Endometrial microvascular endothelial cells (primary cell): ENCODE measurements around the gene RPEL1. TPM values are rescaled to one million over a fixed set of nuclear protein-coding genes. Genes with fewer than 3 reads are reported as not detected.
"Not testable (repeated sequence)": the region's sequence is repeated elsewhere in the genome, so short reads cannot be mapped to it uniquely, and the experiment has no call there.

Source experiments
- in situ Hi-C: cut with HindIII; loops from 2 replicates; pipeline ENCODE4 v1.10.0; 2017; ENCODE audit warnings: low sequenced_read_pairs, low pct_unique_long_range_greater_than_20kb; ENCODE audit errors: inconsistent ontology term
- total RNA-seq: library from RNA; depleted of rRNA; stranded (reverse); fragments of >200 nt; gene quantifications from one replicate; pipeline ENCODE4 v1.2.3, GENCODE V29; 2015; ENCODE audit errors: inconsistent ontology term

The RPEL1 gene
- 0.09 TPM for total RNA-seq

GRCh38 chr10:103245587-103245986 is at the start of gene RPEL1:
Gene RPEL1, plus strand, starts transcription at chr10:103245887. Its CDS starts 110 bp downstream, at chr10:103245997.
- in situ Hi-C loops = not testable (repeated sequence)

DNA sequence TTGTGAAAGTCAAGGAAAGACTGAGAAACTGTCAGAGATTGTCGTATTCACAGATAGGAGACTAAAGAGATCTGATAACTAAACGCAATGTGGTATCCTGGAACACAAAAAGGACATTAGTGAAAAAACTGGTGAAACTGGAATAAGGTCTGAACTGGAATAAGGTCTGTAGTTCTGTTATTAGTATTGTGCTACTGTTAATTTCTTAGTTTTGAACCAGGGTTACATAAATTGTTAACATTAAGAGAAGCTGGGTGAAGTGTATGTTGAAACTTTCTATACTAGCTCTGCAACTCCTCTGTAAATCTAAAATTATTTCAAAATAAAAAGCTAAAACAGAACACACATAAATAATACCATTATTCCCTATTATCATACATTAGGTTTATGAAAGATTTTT is 49.2 kb upstream of the RPEL1 start:
- in situ Hi-C loops = no loop called here

DNA sequence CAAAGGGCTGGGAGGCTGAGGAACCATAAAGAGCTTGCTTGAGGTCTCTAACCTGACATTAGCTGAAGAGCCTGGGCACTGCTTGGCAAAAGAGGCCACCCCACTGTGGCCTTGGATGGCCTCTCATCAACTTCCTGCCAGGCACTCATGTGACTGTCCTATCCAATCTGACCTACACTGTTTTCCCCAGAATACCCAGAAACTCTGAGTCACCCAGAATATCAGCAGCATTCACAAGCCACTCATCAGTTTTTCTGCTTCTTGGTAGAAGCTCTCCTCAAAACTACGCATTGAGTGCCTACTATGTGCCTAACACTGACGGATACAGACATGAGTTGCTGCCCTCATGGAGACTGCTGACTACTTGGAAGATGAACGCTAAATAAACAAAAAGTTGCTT is 48.5 kb upstream of the RPEL1 start:
- in situ Hi-C loops = no loop called here

DNA sequence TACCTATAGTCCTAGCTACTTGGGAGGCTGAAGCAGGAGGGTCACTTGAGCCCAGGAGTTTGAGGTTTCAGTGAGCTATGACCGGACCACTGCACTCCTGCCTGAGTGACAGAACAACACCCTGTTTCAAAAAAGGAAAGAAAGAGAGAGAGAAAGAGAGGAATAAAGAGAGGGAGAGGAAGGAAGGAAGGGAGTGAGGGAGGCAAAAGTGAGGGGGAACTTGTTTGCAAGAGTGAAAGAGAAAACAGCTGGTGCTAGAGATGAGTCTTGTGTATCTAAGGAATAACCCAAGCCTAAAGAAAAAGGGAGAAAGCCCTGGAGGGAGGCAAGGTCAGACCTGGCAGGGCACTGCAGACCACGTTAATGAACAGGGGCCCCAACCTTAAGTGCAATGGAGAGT is 47.8 kb upstream of the RPEL1 start:
- in situ Hi-C loops = no loop called here

GRCh38 chr10:103198648-103199047 is 47.0 kb upstream of the RPEL1 start:
- in situ Hi-C loops = no loop called here

GRCh38 chr10:103199488-103199887 is 46.2 kb upstream of the RPEL1 start:
- in situ Hi-C loops = no loop called here

- in situ Hi-C loops = no loop called here
These were observed 43.4 kb upstream of the RPEL1 start for GRCh38 chr10:103202319-103202718.

DNA sequence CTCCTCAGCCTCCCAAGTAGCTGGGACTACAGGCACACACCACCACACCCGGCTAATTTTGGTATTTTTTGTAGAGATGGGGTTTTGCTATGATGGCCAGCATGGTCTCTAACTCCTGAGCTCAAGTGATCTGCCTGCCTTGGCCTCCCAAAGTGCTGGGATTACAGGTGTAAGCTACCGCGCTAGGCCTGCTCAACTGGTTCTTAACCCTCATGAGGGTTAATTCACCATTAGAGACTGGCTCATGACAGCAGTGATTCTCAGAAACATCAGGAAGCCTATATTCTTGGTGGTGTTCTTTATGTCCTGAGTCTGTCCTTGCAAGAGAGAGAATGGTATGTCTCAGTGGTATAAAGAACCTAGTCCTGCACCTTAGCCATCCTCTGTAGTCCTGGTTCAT is 42.2 kb upstream of the RPEL1 start:
- in situ Hi-C loops = no loop called here

- in situ Hi-C loops = no loop called here
These were observed 41.1 kb upstream of the RPEL1 start for GRCh38 chr10:103204353-103205255.

- in situ Hi-C loops = not testable (repeated sequence)
These were observed 40.3 kb upstream of the RPEL1 start for GRCh38 chr10:103205401-103205800.

- in situ Hi-C loops = not testable (repeated sequence)
These were observed 39.0 kb upstream of the RPEL1 start for GRCh38 chr10:103206715-103207114.

GRCh38 chr10:103207141-103207540 is 38.5 kb upstream of the RPEL1 start:
- in situ Hi-C loops = no loop called here

DNA sequence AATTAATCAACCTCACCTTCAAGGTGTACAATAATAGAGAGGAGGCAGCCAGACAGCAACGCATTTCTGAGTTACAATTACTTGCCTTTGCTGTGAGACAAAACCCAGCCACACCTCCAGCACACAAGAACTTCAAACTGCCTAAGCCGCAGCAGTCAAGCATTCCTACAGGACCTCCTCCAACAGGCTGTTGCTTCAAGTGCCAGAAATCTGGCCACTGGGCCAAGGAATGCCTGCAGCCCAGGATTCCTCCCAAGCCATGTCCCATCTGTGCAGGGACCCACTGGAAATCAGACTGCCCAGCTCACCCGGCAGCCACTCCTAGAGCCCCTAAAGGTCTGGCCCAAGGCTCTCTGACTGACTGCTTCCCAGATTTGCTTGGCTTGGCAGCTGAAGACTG is 38.0 kb upstream of the RPEL1 start:
- in situ Hi-C loops = not testable (repeated sequence)

- in situ Hi-C loops = not testable (repeated sequence)
These were observed 35.4 kb upstream of the RPEL1 start for GRCh38 chr10:103210262-103210661.

DNA sequence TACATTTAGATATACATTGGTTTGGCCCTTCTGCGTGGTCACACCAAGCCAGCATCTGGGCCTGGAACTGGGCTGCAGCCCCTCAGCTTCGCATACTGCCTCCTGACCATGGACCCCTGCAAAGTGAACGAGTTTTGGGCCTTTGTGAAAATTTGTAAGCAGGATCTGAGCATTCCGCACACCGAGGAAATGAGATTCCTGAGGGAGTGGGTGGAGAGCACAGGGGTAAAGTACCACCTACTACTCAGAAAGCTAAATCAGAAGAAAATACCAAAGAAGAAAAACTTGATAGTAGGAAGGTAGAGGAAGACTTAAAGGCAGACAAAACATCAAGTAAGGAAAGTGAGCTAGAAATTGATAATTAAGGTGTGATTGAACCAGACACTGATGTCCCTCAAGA is 30.1 kb upstream of the RPEL1 start:
- in situ Hi-C loops = no loop called here

DNA sequence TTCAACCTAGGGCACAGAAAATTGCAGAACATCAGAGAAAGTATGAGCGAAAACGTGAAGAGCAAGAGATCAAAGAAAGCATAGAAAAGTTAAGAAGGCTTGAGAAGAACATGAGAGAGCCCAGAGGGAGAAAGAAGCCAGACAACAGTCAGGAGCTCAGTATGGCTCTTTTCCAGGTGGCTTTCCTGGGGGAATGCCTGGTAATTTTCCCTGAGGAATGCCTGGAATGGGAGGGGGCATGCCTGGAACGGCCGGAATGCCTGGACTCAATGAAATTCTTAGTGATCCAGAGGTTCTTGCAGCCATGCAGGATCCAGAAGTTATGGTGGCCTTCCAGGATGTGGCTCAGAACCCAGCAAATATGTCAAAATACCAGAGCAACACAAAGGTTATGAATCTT is 29.3 kb upstream of the RPEL1 start:
- in situ Hi-C loops = not testable (repeated sequence)

DNA sequence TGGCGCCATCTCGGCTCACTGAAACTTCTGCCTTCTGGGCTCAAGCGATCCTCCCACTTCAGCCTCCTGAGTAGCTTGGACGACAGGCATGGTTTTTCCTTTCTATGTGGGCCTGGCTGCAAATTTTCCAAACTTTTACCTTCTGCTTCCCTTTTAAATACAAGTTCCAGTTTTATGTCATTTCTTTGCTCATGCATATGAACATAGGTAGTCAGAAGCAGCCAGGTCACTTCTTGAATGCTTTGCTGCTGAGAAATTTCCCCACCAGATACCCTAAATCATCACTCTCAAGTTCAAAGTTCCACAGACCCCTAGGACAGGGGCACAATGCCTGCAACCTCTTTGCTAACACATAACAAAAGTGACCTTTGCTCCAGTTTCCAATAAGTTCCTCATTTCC is 21.6 kb upstream of the RPEL1 start:
- in situ Hi-C loops = no loop called here

GRCh38 chr10:103224721-103225120 is 21.0 kb upstream of the RPEL1 start:
- in situ Hi-C loops = not testable (repeated sequence)

GRCh38 chr10:103225939-103226338 is 19.7 kb upstream of the RPEL1 start:
- in situ Hi-C loops = no loop called here

GRCh38 chr10:103227416-103227815 is 18.3 kb upstream of the RPEL1 start:
- in situ Hi-C loops = no loop called here
